HEK293T (cell line): ENCODE measurements around the gene TGM4.

Experiments used
- ARNT ChIP-seq: fragments of 450-650 bp; IDR thresholded peaks from 2 replicates; pipeline ENCODE4 v1.6.1; 2017; ENCODE audit warnings: mild to moderate bottlenecking
- BHLHE40 ChIP-seq: fragments of 450-650 bp; IDR thresholded peaks from 2 replicates; pipeline ENCODE4 v1.6.1; 2016; ENCODE audit warnings: mild to moderate bottlenecking, moderate library complexity, borderline replicate concordance
- ELF4 ChIP-seq: fragments of 450-650 bp; IDR thresholded peaks from 2 replicates; pipeline ENCODE4 v1.6.1; 2017; ENCODE audit warnings: antibody characterized with exemption
- FOXA1 ChIP-seq: fragments of 450-650 bp; IDR thresholded peaks from 2 replicates; pipeline ENCODE4 v1.6.1; 2016; ENCODE audit warnings: mild to moderate bottlenecking
- HDGF ChIP-seq: fragments of 450-650 bp; IDR thresholded peaks from 2 replicates; pipeline ENCODE4 v1.6.1; 2017; ENCODE audit warnings: antibody characterized with exemption, borderline replicate concordance
- NFRKB ChIP-seq: fragments of 450-650 bp; IDR thresholded peaks from 2 replicates; pipeline ENCODE4 v1.6.1; 2016; ENCODE audit warnings: mild to moderate bottlenecking, moderate library complexity
- SP1 ChIP-seq: fragments of 450-650 bp; IDR thresholded peaks from 2 replicates; pipeline ENCODE4 v1.6.1; 2017
- SUZ12 ChIP-seq: fragments of 450-650 bp; IDR thresholded peaks from 2 replicates; pipeline ENCODE4 v1.6.1; 2016; ENCODE audit warnings: mild to moderate bottlenecking
- TARDBP ChIP-seq: fragments of 450-650 bp; IDR thresholded peaks from 2 replicates; pipeline ENCODE4 v1.6.1; 2016
- ZNF384 ChIP-seq: fragments of 450-650 bp; IDR thresholded peaks from 2 replicates; pipeline ENCODE4 v1.6.1; 2016
- TF ChIP-seq, protein P1 (sequence below): fragments of 450-650 bp; IDR thresholded peaks from 2 replicates; pipeline ENCODE4 v1.6.1; 2016

DNA sequence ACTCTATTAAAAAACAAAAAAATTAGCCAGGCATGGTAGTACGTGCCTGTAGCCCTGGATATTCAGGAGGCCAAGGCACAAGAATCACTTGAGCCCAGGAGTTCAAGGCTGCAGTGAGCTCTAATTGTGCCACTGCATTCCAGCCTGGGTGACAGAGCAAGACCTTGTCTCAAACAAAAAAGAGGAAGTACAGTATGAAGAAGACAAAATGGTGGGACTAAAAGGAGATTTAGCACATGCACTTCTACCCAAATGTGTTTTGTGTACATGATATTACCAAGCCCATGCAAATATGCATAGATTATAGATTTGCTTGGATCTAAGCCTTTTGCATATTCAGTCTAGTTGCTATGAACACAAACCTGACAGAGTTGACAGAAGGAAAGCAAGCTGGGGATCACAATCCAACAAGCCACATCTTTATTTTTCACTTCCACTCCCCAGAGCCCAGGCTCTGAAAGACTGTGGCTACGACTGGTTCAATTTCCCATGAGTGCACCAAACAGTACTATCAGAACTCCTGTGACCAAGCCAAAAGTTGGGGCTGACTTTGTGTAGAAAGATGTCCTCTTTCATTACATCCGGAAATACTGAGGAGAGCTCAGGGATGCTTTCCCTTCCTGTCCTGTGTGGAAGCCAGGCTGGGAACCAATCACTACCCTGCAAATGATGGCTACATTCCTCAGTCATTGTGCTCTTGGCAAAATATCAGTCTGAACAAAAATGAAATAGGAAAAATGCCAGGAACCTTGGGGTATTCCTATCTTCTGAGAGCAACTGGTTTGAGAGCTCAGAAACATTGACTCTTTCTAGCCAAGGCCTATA, 49.4 kb downstream of the TGM4 start:
- TF ChIP-seq ELF4 = no peak
- TF ChIP-seq ARNT = no peak
- TF ChIP-seq, protein P1, sequence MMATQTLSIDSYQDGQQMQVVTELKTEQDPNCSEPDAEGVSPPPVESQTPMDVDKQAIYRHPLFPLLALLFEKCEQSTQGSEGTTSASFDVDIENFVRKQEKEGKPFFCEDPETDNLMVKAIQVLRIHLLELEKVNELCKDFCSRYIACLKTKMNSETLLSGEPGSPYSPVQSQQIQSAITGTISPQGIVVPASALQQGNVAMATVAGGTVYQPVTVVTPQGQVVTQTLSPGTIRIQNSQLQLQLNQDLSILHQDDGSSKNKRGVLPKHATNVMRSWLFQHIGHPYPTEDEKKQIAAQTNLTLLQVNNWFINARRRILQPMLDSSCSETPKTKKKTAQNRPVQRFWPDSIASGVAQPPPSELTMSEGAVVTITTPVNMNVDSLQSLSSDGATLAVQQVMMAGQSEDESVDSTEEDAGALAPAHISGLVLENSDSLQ = no peak
- no peak for TF ChIP-seq SP1
- no peak for TF ChIP-seq NFRKB
- TF ChIP-seq TARDBP = no peak
- no peak for TF ChIP-seq HDGF
- no peak for TF ChIP-seq FOXA1
- TF ChIP-seq BHLHE40 = no peak
- no peak for TF ChIP-seq SUZ12
- TF ChIP-seq ZNF384 = no peak
